HG03432 (cell line): ENCODE measurements around the gene GOLPH3.
A peak's percentile ranks its signal among the peaks of the same experiment; 100 is the strongest.
"Not testable (repeated sequence)": the region's sequence is repeated elsewhere in the genome, so short reads cannot be mapped to it uniquely, and the experiment has no call there.

Source experiments
- ATAC-seq: cut with Tn5 transposase; IDR thresholded peaks from one replicate; pipeline ENCODE4 v1.9.1; 2021; ENCODE audit warnings: mild to moderate bottlenecking, moderate library complexity; ENCODE audit not compliant: unreplicated experiment

The GOLPH3 gene

DNA sequence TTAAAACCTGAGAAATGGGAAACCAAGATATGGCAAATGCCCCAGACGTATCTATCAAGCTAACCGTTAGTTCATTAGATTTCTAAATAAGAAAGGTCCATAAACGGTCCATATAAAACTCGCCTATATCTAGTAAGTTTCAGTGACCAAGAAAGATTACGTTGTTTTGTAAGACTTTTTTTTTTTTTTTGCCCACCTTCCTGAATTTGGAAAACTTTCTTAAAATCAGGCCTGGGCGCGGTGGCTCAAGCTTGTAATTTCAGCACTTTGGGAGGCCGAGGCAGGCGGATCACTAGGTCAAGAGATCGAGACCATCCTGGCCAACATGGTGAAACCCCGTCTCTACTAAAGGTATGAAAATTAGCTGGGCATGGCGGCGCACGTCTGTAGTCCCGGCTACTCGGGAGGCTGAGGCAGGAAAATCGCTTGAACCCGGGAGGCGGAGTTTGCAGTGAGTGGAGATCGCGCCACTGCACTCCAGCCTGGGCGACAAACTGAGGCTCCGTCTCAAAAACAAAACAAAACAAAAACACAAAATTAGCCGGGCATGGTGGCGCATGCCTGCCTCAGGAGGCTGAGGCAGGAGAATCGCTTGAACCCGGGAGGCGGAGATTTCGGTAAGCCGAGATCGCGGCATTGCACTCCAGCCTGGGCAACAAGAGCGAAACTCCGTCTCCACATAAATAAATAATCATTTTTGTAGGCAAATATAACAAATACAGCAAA, 1.8 kb downstream of the GOLPH3 start:
- ATAC-seq, result not testable (repeated sequence)

DNA sequence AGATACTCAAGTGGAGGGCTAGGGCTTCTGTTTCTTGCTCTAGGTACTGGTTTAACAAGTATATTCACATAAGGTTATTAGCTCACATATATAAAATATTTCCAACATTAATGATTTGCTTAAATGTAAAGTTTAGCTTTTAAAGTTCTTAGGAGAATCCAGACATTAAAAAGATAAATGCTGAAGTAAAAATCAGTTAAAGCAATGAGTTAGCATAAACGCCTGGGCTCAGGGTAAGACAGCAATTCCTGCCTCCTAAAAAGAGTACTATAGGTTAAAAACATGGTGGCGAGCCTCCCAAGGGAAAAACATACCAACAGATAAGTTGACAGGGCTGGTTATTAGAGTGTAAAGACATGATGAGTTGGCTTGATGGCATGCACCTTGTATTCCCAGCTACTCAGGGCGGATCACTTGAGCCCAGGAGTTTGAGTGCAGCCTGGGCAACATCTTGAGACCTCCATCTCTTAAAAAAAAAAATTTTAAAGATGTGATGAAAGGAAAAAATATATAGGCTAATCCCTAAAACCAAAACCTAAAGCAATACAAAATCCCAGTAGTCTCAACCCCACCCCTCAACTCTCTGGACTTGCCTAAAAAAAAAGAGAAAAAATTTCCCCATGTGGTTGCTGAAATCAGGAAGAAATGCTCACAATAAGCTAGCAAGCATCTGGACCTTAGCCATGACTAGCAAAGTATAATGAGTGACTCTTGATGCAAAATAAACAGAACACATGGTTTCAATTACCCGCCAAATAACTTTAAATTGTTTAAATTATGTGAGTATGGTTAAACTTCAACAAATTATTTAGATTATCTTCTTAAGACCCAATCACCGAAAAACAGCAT, 3.6 kb downstream of the GOLPH3 start:
- ATAC-seq, result no peak

DNA sequence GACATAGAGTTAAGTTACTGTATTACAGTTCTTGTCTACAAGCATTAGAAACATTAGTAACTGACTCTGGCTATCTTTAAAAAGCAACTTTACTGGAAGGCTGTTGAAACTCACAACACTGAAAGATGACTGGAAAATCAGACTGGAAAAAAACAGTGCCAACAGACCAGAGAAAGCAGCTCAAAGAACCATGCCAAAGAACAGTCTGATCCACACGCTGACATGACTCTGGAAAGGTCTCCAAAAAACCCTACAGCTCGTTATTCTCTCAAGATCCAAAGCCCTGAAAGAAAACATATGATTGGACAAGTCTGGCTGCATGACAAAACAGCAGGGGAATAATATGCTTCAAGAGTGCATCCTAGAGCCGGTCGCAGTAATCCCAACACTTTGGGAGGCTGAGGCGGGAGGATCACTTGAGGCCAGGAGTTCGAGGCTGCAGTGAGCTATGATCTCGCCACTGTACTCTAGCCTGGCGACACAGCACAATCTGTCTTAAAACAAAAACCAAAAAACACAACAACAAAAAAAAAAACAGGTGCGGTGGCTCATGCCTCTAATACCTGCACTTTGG, 5.6 kb downstream of the GOLPH3 start:
- ATAC-seq, result no peak

DNA sequence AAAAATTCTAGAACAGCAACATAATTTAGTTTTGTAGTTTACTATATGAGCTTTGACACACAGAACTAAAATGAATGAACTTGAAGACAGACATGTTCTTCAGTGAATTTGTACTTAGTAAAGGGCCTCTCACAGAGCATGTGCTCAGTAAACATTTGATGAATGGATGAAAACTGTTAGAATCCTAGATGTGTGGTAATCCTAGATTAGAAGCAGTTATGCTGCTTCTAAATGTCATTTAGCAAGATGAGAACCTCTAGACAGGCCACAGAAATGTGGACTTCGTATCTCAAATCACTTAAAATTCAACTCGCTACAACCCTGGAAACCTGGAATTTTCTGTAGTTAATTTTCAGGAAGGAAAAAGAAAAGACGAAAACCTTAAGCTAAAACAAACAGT, 8.5 kb downstream of the GOLPH3 start:
- ATAC-seq, result no peak

DNA sequence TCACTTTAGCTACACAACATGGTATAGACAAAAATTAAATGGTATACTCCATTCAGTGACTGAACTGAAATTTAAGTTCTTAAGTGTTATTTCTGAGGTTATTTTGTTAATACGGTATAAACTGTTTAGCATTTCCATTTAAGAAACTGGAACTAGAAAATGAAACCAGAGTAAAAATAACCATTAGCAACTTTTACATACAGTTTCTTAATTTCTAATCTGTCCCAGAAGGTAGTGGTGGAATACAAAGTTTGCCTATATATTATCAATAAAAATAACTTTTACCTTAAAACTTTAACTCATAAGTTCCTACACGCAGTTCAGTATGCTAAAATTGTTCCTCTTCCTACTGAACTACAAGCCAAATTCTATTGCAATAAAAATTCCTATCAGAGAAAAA, 10.3 kb downstream of the GOLPH3 start:
- ATAC-seq, result peak; percentile 65

DNA sequence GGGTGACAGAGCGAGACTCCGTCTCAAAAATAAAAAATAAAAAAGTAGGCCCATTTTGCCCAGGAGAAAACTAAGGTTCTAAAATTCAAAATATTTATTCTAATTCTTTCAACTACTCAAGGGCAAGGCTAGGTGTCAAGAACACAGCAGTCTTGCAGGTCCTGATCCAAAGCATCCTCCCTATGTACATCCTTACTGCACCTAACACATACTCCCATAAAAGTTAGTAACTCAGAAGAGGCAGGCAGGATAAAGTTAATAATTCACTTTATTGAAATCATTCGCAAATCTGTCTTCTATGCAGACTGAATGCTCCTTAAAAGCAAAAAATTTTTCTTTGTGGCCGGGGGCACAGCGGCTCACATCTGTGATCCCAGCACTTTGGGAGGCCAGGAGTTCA, 11.1 kb downstream of the GOLPH3 start:
- ATAC-seq, result no peak

DNA sequence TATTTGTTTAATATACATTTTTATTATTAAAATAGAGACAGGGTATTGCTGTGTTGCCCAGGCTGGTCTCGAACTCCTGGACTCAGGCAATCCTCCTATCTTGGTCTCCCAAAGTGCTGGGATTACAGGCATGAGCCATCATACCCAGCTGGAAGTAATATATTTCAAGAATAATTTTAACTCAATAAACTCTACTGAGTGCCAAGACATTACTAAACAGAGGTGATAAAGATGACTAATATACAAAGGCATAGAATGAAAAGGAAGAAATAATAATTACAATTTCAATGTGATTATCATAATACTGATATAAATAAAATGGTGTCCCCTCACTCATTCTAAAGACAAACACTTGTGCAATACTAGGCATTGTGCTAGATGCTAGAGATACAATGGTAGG, 13.9 kb downstream of the GOLPH3 start:
- no peak for ATAC-seq

DNA sequence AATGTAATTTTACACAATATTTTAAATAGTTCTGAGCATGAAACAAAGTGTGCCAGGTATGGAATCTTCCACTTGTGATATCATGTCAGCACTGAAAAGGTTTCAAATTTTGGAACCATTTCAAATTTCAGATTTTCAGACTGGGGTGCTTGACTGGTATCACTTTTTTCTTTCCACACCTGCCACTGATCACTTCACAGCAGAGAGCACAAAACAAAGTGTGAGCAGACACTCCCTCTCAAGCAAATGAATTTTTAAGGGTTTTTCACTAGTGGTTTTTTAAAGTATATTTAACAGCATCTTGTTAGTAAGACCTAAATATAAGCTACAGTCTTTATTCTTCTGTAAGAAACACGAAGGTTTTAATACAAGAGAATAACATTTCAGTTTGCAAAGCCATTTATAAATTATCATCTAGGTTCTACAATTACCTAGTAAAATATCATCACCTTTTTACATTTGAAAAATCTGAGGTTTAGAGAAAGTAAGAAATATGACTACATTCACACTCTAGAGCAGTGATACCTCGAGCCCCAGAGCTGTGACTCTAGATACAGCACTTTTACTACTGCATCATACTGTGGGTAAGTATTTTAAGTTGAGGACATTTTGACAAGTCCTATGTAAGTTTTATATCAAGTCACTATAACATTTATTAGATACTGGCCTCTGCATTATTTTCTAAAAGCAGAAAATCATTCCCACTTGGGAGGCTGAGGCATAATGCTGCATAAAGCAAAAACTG, 14.6 kb downstream of the GOLPH3 start:
- no peak for ATAC-seq

DNA sequence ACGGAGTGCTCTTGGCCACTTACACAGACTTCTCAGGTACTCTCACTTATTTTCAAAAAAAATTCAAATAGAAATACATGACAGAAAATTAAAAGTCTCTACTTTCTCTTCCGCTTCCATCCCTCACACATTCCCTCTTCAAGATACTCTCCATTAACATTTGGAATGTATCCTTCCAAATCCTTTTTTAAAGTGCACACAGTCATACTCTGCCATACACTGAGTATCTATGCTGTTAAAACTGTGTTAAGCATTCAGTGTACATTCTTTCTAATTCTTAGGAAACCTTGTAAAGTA, 15.5 kb downstream of the GOLPH3 start:
- no peak for ATAC-seq

DNA sequence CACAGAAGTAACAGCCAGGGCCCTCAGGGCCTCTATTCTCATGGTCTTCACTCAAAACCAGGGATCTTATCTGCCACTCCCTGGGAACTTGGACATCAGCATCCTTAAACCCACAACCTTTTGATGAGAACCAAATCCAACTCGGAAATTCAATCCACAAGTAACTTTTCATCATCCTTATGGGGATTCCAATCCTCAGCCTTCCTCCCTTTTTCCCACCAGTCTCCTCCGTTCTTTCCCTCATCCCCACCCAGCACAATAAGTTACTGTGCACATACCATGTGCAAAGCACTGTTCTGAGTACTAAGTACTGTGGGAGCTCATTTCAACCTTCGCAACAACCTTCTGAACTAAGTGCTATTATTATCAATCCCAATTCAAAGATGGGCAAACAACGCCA, 17.0 kb downstream of the GOLPH3 start:
- no peak for ATAC-seq

DNA sequence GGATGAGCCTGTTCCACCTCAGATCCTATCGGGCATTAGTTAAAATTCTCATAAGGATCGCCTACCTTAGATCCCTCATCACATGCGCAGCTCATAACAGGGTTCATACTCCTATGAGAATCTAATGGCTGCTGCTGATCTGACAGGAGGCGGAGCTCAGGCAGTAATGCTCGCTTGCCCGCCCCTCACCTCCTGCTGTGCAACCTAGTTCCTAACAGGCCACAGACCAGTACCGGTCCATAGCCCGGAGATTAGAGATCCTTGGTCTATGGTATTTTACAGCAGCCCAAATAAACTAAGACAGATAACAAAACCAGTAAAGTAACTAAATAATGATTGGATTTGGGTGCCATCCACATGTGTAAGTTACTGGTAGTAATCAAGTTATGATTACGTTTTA, 17.5 kb downstream of the GOLPH3 start:
- ATAC-seq, result no peak

DNA sequence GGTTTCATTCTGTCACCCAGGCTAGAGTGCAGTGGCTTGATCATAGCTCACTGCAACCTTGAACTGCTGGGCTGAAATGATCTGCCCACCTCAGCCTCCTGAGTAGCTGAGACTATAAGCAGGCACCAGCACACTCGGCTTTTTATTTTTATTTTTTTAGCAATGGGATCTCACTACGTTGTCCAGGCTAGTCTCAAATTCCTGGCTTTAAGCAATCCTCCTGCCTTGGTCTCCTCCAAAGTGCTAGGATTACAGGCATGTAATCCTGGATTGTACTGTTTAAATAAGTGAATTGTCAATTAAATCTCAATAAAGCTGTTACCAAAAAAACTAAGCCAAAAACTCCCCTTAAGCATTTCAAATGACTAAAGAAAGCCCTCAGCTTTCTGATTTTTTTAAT, 18.9 kb downstream of the GOLPH3 start:
- ATAC-seq, result no peak

DNA sequence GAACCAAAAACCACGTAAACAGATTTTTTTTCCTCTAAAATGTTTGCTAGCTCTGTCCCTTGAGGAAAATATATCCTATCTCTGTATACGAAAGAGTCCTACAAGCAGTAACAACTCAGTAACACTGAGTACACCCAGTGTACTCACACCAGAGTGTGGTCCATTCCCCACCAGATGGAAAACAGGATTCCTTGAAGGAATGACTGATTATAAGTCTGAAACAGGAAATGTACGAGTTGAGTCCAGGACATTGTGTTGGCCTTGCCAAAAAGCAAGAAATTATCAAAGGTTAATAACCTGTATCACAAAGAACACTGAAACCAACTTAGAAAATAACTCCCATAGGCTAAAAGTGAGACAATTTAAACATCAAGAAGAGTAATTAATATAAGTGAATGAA, 20.4 kb downstream of the GOLPH3 start:
- ATAC-seq, result no peak

DNA sequence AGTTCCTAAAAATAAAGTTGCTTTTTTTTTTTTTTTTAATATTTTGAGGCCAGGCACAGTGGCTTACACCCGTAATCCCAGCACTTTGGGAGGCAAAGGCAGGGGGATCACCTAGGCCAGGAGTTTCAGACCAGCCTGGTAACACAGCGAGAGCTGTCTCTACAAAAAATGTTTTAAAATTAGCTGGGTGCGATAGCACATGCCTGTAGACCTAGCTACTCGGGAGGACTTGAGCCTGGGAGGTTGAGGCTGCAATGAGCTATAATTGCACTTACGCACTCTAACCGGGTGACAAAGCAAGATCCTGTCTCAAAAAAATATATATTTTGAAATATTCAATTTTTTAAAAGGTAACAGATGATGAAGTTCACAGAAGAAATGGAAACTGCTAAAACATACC, 22.9 kb downstream of the GOLPH3 start:
- ATAC-seq, result no peak

DNA sequence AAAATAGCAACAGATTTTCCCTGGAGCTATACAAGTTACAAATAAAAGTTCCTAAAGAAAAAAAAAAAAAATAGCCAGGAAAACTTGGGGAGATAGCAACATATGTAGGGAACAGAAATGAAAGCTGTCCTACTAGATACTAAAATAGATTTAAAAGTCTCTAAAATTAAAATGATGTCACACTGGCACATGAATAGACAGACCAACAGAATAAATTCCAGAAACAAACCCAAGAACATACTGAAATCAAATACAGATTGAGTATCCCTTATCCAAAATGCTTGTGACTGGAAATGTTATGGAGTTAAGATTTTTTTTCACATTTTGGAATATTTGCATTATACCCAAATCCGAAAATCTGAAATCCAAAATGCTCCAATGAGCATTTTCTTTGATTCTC, 23.8 kb downstream of the GOLPH3 start:
- no peak for ATAC-seq

DNA sequence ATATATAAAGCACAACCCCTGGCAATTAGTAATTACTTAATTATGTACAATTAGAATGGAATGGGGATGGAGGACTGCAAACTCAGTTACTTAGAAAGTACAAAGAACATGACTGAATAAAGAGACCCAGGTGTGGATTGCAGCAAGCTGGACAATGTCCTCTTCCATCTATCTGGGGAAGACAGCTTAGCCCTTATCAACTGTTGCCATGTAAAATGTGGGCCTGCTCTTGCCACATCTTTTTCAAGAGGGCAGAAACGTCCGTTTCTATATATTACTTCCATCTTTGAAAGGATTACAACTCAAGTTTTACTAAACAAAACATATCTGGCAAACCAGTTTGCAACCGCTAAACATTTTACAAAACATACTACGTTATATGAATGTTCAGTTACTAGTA, 26.2 kb downstream of the GOLPH3 start:
- no peak for ATAC-seq

DNA sequence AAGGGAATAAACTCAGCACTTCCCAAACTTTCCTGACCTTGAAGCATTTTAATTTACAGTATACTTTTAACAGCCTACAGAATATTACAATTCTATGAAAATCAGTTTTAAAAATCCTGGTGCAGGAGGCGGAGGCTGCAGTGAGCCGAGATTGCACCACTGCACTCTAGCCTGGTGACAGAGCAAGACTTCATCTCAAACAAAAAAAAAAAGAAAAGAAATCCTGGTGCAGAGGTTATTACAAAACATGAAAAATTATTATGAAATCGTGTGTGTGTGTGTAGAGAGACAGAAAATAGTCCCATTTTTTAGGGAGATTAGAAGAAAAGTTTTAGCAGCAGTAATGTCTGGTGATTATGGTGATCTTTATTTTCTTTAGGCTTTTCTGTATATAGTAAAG, 26.9 kb downstream of the GOLPH3 start:
- ATAC-seq, result no peak

DNA sequence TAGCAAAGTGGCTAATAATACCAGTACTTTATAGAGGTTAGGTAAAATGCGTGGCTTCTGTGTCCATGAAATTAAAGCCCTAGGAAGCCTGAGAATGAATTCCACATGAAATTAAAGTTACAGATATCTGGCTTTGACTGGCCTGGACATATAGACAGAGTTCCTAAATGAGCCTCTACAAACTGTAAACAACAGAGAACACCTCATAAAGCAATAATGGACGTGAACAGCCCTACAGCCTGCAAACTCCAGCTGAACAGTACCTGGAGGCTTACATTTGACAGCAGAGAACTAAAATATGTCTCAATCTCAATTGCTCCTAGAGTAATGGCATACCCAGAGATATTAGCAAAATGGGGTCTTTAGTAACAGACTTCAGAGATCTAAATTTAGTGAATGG, 28.7 kb downstream of the GOLPH3 start:
- ATAC-seq, result no peak

DNA sequence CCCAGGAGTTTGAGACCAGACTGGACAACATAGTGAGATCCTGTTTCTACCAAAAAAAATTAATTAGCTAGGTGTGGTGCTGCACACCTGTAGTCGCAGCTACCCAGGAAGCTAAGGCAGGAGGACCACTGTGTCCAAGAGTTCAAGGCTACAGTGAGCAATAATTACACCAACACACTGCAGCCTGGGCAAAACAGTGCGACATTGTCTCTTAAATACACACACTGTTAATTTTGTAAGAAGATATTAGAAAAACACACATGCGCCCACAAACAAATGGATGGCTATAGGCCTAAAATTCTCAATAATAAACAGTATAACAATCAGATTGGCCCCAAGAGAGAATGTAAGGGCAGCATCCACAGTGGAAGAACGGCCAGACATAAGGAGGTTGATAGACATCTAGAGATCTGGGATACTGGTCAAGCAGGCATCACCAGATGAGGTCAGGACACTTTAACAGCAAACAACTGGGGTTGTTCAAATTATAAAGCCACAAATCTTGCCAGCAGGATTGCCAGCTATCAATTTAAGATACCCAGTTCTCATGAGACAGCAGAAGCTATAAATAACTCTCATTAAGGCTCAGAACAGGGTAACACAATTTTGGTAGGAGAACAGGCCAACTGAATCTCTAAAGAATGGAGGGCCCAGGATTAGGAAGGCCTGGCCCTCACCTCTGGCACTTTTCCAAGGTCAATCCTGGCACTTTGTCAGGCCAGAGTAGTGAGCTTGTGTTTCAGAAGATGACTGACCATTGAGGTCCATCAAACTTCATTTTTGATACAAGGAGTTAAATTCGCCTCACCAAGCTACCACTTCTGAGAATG, 29.5 kb downstream of the GOLPH3 start:
- ATAC-seq, result no peak

DNA sequence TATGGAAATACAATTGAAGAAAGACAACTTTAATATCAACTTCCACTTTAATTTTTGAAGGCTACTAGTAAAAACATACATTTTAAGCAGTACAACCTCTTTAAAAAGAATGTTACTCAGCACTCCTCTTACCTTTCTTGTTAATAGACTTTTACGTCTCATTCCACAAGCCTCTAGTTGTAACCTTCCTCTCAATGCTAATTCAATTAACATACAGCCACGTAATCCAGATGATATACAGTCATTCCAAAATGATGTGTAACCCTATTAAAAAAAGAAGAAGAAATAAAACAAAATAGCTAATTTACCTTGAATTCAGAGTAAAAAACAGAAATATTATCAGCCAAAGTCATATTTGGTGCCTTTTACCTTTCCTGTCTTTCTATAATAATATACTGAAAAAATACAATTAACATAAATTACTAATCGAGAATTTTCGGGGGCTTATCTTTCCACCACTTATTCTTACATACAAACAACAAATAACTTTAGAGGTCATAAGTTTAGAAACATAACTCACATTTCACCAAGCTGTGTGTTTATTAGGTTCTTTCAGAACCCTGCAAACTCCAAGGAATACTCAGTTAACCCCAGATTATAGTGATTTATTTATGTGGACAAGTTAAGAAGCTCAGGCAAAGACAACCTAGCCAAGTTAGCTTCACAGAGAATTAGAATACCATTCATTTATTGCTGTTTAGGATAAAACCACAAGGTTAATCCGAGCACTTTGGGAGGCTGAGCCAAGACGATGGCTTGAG, 30.3 kb downstream of the GOLPH3 start:
- ATAC-seq, result no peak
